SK-N-SH (cell line): Measurements from ENCODE around the gene DCP2. TPM values are rescaled to one million over a fixed set of nuclear protein-coding genes. Genes with fewer than 3 reads are reported as not detected.

Experiments used
- CTCF ChIA-PET: fragments of 300-600, 350-600 bp; formaldehyde crosslinking; extraction: SDS; loops from one replicate; lab custom pipeline; 2021; lab: Yijun Ruan, JAX
- POLR2A ChIA-PET: fragments of 350-600 bp; sonication (Branson Sonifier 250); formaldehyde crosslinking; extraction: SDS; loops from one replicate; lab custom pipeline; 2020; ENCODE audit warnings: antibody characterized with exemption, inconsistent platforms; lab: Yijun Ruan, JAX
- DNase-seq: peaks from one replicate; pipeline ENCODE4 v3.0.0; 2012
- H2AFZ ChIP-seq: fragments of 200-600 bp; sonication (generic); 2 replicates; pipeline ENCODE4 v1.8.1; 2016; ENCODE audit warnings: antibody characterized with exemption, mild to moderate bottlenecking, low read depth
- H3F3A ChIP-seq: fragments of 200-600 bp; sonication (generic); replicated peaks from 2 replicates; pipeline ENCODE3; 2016; ENCODE audit warnings: antibody characterized with exemption, mild to moderate bottlenecking; ENCODE audit not compliant: insufficient read depth
- H3K27ac ChIP-seq, 2 experiments: fragments of 200-500 bp in 1 of 2; fragments of 200-600 bp in 1 of 2; sonication (Bioruptor generic) in 1 of 2; sonication (generic), shearing (Covaris generic) in 1 of 2; 2 replicates each; pipeline versions ENCODE4 v1.5.1 to v1.6.1; 2014 to 2016; ENCODE audit warnings: low read depth in 2 of 2, inconsistent platforms in 1 of 2, low read length in 1 of 2, mild to moderate bottlenecking in 1 of 2, mixed read lengths in 1 of 2
- H3K27me3 ChIP-seq: fragments of 200-600 bp; sonication (generic), shearing (Covaris generic); 2 replicates; pipeline ENCODE4 v1.6.1; 2016; ENCODE audit warnings: mixed run types; ENCODE audit not compliant: insufficient read depth
- H3K36me3 ChIP-seq, 2 experiments: fragments of 200-500 bp in 1 of 2; fragments of 200-600 bp in 1 of 2; sonication (Bioruptor generic) in 1 of 2; sonication (generic) in 1 of 2; replicated peaks in 1 of 2; 2 replicates each; pipeline versions ENCODE3 to v1.5.1; 2014 to 2016; ENCODE audit warnings: low read length in 1 of 2, mild to moderate bottlenecking in 1 of 2; ENCODE audit not compliant: insufficient read depth in 2 of 2, control insufficient read depth in 1 of 2
- H3K4me1 ChIP-seq, 2 experiments: fragments of 200-500 bp in 1 of 2; fragments of 200-600 bp in 1 of 2; sonication (Bioruptor generic) in 1 of 2; sonication (generic), shearing (Covaris generic) in 1 of 2; 2 replicates each; pipeline versions ENCODE4 v1.5.1 to v1.6.1; 2014 to 2016; ENCODE audit warnings: low read depth in 1 of 2, low read length in 1 of 2, mixed run types in 1 of 2; ENCODE audit not compliant: insufficient read depth in 2 of 2, control insufficient read depth in 1 of 2
- H3K4me2 ChIP-seq: fragments of 200-600 bp; sonication (generic), shearing (Covaris generic); 2 replicates; pipeline ENCODE4 v1.6.1; 2017; ENCODE audit warnings: mixed run types
- H3K4me3 ChIP-seq, 2 experiments: fragments of 200-500 bp in 1 of 2; fragments of 200-600 bp in 1 of 2; sonication (Bioruptor generic) in 1 of 2; sonication (generic), shearing (Covaris generic) in 1 of 2; 2 replicates each; pipeline versions ENCODE4 v1.5.1 to v1.8.1; 2014 to 2016; ENCODE audit warnings: low read depth in 2 of 2, inconsistent platforms in 1 of 2, low read length in 1 of 2, mild to moderate bottlenecking in 1 of 2, mixed read lengths in 1 of 2, moderate library complexity in 1 of 2
- H3K79me2 ChIP-seq: fragments of 200-600 bp; sonication (generic); 2 replicates; pipeline ENCODE4 v1.8.1; 2017; ENCODE audit warnings: mild to moderate bottlenecking; ENCODE audit not compliant: insufficient read depth
- H3K9ac ChIP-seq: fragments of 200-600 bp; sonication (generic); 2 replicates; pipeline ENCODE4 v1.6.1; 2017; ENCODE audit warnings: mixed run types
- H3K9me2 ChIP-seq: fragments of 200-600 bp; sonication (generic); 2 replicates; pipeline ENCODE4 v1.6.1; 2017; ENCODE audit warnings: mixed run types
- H3K9me3 ChIP-seq: fragments of 200-600 bp; sonication (generic); 2 replicates; pipeline ENCODE4 v1.6.1; 2017; ENCODE audit warnings: mixed run types, mild to moderate bottlenecking, moderate library complexity
- H4K20me1 ChIP-seq: fragments of 200-600 bp; sonication (generic); 2 replicates; pipeline ENCODE4 v1.6.1; 2017; ENCODE audit warnings: mild to moderate bottlenecking, mixed run types; ENCODE audit not compliant: insufficient read depth
- CHD2 ChIP-seq: fragments of 150-350 bp; IDR thresholded peaks from 2 replicates; pipeline ENCODE4 v1.6.1; 2018; ENCODE audit warnings: low read length; ENCODE audit not compliant: partially characterized antibody
- ELF1 ChIP-seq: IDR thresholded peaks from 2 replicates; pipeline ENCODE4 v1.4.0; 2012
- EZH2phosphoT487 ChIP-seq: fragments of 200-600 bp; sonication (generic); IDR thresholded peaks from 2 replicates; pipeline ENCODE4 v1.6.1; 2017; ENCODE audit warnings: low read depth, mixed run types, mild to moderate bottlenecking, antibody characterized with exemption, moderate library complexity, borderline replicate concordance
- FOSL2 ChIP-seq: IDR thresholded peaks from 2 replicates; pipeline ENCODE4 v1.4.0; 2012; ENCODE audit warnings: low read depth, mild to moderate bottlenecking, moderate library complexity, borderline replicate concordance
- FOXJ3 ChIP-seq: sonication (generic); formaldehyde crosslinking; IDR thresholded peaks from 2 replicates; pipeline ENCODE4 v1.5.1; 2020; ENCODE audit warnings: mild to moderate bottlenecking, missing genetic modification reagents
- GATA2 ChIP-seq: sonication (generic); formaldehyde crosslinking; IDR thresholded peaks from 2 replicates; pipeline ENCODE4 v1.5.0; 2020; ENCODE audit warnings: mild to moderate bottlenecking, missing genetic modification reagents
- JUND ChIP-seq: IDR thresholded peaks from 2 replicates; pipeline ENCODE4 v1.4.0; 2012
- MEF2A ChIP-seq: IDR thresholded peaks from 2 replicates; pipeline ENCODE4 v1.4.0; 2012; ENCODE audit warnings: low read depth, borderline replicate concordance
- POLR2AphosphoS5 ChIP-seq: IDR thresholded peaks from 2 replicates; pipeline ENCODE4 v1.6.1; 2012; ENCODE audit warnings: low read depth, low read length
- RCOR1 ChIP-seq: fragments of 150-350 bp; IDR thresholded peaks from 2 replicates; pipeline ENCODE4 v1.6.1; 2017; ENCODE audit warnings: antibody characterized with exemption, low read length
- WGBS: methylation state at CpG from one replicate; pipeline ENCODE4 v1.1.6; 2017; ENCODE audit warnings: low lambda C conversion rate; 5-methylcytosine and 5-hydroxymethylcytosine counted together
- polyA plus RNA-seq, 3 experiments: library from polyadenylated mRNA; depleted of rRNA; stranded (reverse); fragments of >200 nt; gene quantifications; 2 replicates each; pipeline ENCODE4 v1.2.3, GENCODE V29; 2012
- TF ChIP-seq, protein P1 (sequence below): fragments of 150-350 bp; IDR thresholded peaks from 2 replicates; pipeline ENCODE4 v1.6.1; 2016; ENCODE audit warnings: mild to moderate bottlenecking, low read depth, low read length
- TF ChIP-seq, protein P2 (sequence below): IDR thresholded peaks from 2 replicates; pipeline ENCODE4 v1.4.0; 2012; ENCODE audit warnings: low read depth, borderline replicate concordance
- TF ChIP-seq, protein P3 (sequence below): IDR thresholded peaks from 2 replicates; pipeline ENCODE4 v1.6.1; 2012; ENCODE audit warnings: mild to moderate bottlenecking, low read depth, low read length, moderate library complexity

The DCP2 gene
- polyA plus RNA-seq, 1 of the 3 experiments (the other 2 are of a cell fraction), result 6.0 TPM

DNA sequence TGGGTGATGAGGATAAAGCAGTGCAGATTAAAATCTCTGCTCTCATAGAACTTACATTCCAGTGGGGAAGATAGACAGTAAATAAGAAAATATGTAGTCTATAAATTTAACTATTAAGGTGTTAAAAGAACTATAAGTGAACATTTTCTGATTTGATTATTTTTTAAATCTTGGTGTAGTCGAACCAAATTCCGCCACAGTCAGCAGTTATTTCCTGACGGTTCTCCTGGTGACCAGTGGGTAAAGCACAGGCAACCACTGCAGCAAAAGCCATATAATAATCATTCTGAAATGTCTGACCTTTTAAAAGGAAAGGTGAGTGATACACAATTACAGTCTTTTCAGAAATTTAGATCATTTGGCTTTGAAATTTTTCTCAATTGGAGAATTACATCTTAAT is 27.2 kb downstream of the DCP2 start:
- TF ChIP-seq ELF1, result no peak
- TF ChIP-seq POLR2AphosphoS5, result no peak
- TF ChIP-seq RCOR1, result no peak
- TF ChIP-seq EZH2phosphoT487, result no peak
- TF ChIP-seq CHD2, result no peak
- no peak for TF ChIP-seq MEF2A
- TF ChIP-seq, protein P1, sequence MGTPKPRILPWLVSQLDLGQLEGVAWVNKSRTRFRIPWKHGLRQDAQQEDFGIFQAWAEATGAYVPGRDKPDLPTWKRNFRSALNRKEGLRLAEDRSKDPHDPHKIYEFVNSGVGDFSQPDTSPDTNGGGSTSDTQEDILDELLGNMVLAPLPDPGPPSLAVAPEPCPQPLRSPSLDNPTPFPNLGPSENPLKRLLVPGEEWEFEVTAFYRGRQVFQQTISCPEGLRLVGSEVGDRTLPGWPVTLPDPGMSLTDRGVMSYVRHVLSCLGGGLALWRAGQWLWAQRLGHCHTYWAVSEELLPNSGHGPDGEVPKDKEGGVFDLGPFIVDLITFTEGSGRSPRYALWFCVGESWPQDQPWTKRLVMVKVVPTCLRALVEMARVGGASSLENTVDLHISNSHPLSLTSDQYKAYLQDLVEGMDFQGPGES, result no peak
- no peak for TF ChIP-seq GATA2
- TF ChIP-seq, protein P2, sequence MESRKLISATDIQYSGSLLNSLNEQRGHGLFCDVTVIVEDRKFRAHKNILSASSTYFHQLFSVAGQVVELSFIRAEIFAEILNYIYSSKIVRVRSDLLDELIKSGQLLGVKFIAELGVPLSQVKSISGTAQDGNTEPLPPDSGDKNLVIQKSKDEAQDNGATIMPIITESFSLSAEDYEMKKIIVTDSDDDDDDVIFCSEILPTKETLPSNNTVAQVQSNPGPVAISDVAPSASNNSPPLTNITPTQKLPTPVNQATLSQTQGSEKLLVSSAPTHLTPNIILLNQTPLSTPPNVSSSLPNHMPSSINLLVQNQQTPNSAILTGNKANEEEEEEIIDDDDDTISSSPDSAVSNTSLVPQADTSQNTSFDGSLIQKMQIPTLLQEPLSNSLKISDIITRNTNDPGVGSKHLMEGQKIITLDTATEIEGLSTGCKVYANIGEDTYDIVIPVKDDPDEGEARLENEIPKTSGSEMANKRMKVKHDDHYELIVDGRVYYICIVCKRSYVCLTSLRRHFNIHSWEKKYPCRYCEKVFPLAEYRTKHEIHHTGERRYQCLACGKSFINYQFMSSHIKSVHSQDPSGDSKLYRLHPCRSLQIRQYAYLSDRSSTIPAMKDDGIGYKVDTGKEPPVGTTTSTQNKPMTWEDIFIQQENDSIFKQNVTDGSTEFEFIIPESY, result no peak
- TF ChIP-seq, all 33 proteins: peak for 0
- H3K9ac ChIP-seq, result no peak overlapping the region
- peak overlapping the region in 1 of 2 experiments; percentile 40; a peak in 1 of 4 replicates for H3K27ac ChIP-seq
- H2AFZ ChIP-seq, result no peak overlapping the region
- no peak for DNase-seq
- H3K79me2 ChIP-seq, result peaks cover 30% of the 10 kb centered on the region
- H3K36me3 ChIP-seq, result peaks cover 39 to 69% of the 10 kb centered on the region in 2 experiments
- peak overlapping the region; percentile 18; the same call in 1 of the 2 replicates for H3K4me2 ChIP-seq
- H3K4me3 ChIP-seq, result no peak overlapping the region
- peaks cover 0 to 15% of the 10 kb centered on the region in 2 experiments; a peak in 1 of 4 replicates for H3K4me1 ChIP-seq
- no peaks in the 10 kb centered on the region for H3K9me2 ChIP-seq
- peaks cover 5% of the 10 kb centered on the region; the same call in 1 of the 2 replicates for H4K20me1 ChIP-seq
- no peaks in the 10 kb centered on the region for H3K27me3 ChIP-seq
- ChIA-PET POLR2A (no interaction called here), CTCF (interaction anchor here (0.7 to 1.6 kb wide), 2 partner anchors 77 to 507 kb away, joined by 3 to 5 read pairs; no protein-coding TSS in a partner anchor)
- 99% methylated on average over 3 of the region's 3 CpGs for WGBS
- H3K9me3 ChIP-seq, result no peaks in the 10 kb centered on the region
- peaks cover 11% of the 10 kb centered on the region for H3F3A ChIP-seq

- Histone ChIP-seq H3K36me3 (peaks cover 47 to 77% of the 10 kb centered on the region in 2 experiments), H3K9me3 (no peaks in the 10 kb centered on the region)
Measured at GRCh38 chr5:113005454-113005853, 28.9 kb downstream of the DCP2 start.

More at GRCh38 chr5:113005454-113005853, 28.9 kb downstream of the DCP2 start:
- Histone ChIP-seq H3K27me3 (no peaks in the 10 kb centered on the region), H2AFZ (no peak overlapping the region), H3K4me1 (peaks cover 0 to 15% of the 10 kb centered on the region in 2 experiments; a peak in 1 of 4 replicates), H3K9me2 (no peaks in the 10 kb centered on the region), H4K20me1 (peaks cover 5% of the 10 kb centered on the region; the same call in 1 of the 2 replicates), H3F3A (peaks cover 11% of the 10 kb centered on the region), H3K79me2 (peaks cover 18% of the 10 kb centered on the region), H3K27ac (no peak overlapping the region), H3K4me2 (no peak overlapping the region)
- DNase-seq, result no peak
- POLR2A ChIA-PET, result no interaction called here
- 100% methylated on average over 1 of the region's 1 CpG for WGBS
- TF ChIP-seq, protein P3, sequence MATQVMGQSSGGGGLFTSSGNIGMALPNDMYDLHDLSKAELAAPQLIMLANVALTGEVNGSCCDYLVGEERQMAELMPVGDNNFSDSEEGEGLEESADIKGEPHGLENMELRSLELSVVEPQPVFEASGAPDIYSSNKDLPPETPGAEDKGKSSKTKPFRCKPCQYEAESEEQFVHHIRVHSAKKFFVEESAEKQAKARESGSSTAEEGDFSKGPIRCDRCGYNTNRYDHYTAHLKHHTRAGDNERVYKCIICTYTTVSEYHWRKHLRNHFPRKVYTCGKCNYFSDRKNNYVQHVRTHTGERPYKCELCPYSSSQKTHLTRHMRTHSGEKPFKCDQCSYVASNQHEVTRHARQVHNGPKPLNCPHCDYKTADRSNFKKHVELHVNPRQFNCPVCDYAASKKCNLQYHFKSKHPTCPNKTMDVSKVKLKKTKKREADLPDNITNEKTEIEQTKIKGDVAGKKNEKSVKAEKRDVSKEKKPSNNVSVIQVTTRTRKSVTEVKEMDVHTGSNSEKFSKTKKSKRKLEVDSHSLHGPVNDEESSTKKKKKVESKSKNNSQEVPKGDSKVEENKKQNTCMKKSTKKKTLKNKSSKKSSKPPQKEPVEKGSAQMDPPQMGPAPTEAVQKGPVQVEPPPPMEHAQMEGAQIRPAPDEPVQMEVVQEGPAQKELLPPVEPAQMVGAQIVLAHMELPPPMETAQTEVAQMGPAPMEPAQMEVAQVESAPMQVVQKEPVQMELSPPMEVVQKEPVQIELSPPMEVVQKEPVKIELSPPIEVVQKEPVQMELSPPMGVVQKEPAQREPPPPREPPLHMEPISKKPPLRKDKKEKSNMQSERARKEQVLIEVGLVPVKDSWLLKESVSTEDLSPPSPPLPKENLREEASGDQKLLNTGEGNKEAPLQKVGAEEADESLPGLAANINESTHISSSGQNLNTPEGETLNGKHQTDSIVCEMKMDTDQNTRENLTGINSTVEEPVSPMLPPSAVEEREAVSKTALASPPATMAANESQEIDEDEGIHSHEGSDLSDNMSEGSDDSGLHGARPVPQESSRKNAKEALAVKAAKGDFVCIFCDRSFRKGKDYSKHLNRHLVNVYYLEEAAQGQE, result no peak
- TF ChIP-seq GATA2, result no peak
- no peak for TF ChIP-seq FOXJ3
- TF ChIP-seq EZH2phosphoT487, result no peak
- TF ChIP-seq MEF2A, result no peak
- TF ChIP-seq JUND, result no peak
- TF ChIP-seq FOSL2, result no peak
- TF ChIP-seq, all 33 proteins: peak for 0
- Histone ChIP-seq H3K4me3 (no peak overlapping the region), H3K9ac (no peak overlapping the region)
- CTCF ChIA-PET, result interaction anchor here (1.0 to 1.1 kb wide), 2 partner anchors 9 to 199 kb away, joined by 3 to 4 read pairs; no protein-coding TSS in a partner anchor
